ENCODE data around the gene TAPT1. TPM values are rescaled to one million over a fixed set of nuclear protein-coding genes. Genes with fewer than 3 reads are reported as not detected.

TAPT1 gene
- total RNA-seq, 1 donor from 2014 or later: 7.0 TPM

DNA sequence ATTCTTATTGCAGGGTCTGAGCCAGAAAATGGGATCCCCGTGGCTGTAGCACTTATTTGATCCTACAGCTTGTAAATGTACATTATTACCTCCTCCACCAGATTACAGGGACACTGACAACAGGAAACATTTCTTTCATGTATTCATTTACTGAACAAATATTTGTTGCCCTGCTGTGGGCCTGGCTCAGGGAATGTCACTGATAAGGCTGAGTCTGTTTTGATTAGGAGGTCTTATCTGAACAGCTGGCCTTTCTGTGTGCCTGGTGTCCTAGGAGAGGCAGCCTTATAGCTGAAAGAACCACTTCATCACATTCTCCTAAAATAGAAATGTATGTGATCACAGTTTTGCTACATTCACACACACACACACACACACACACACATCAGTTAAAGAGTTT, 96.9 kb downstream of the TAPT1 start:
- no peak overlapping the region for H3K4me3 ChIP-seq (ENCODE audit: low read depth, low read length)
- DNase-seq (ENCODE audit: low read depth): no peak
- TF ChIP-seq, protein P1, sequence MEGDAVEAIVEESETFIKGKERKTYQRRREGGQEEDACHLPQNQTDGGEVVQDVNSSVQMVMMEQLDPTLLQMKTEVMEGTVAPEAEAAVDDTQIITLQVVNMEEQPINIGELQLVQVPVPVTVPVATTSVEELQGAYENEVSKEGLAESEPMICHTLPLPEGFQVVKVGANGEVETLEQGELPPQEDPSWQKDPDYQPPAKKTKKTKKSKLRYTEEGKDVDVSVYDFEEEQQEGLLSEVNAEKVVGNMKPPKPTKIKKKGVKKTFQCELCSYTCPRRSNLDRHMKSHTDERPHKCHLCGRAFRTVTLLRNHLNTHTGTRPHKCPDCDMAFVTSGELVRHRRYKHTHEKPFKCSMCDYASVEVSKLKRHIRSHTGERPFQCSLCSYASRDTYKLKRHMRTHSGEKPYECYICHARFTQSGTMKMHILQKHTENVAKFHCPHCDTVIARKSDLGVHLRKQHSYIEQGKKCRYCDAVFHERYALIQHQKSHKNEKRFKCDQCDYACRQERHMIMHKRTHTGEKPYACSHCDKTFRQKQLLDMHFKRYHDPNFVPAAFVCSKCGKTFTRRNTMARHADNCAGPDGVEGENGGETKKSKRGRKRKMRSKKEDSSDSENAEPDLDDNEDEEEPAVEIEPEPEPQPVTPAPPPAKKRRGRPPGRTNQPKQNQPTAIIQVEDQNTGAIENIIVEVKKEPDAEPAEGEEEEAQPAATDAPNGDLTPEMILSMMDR (conservative IDR thresholded peaks at IDR 0.05; ENCODE audit: low read depth, low read length): no peak

DNA sequence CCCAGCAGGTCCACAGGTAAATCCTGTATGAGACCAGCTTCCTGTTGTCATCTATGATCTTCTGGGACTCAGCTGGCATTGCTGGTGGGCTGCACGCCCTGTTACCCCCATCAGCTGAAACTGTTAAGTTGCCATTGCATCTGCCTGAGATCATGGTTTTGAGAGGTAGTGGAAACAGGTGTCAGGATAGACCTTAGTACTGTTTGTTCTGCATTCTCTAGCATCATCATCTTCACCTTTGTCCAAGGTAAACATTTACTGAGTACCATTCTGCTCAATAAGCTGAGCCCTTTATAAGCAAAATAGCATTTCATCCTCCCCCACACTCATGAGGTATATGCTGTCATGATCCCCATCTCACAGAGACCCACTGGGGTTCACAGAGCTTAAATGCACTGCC, 99.6 kb downstream of the TAPT1 start:
- TF ChIP-seq, protein P1 (conservative IDR thresholded peaks at IDR 0.05; ENCODE audit: low read depth, low read length): no peak
- no peak for DNase-seq (ENCODE audit: low read depth)
- H3K4me3 ChIP-seq (ENCODE audit: low read depth, low read length): no peak overlapping the region

DNA sequence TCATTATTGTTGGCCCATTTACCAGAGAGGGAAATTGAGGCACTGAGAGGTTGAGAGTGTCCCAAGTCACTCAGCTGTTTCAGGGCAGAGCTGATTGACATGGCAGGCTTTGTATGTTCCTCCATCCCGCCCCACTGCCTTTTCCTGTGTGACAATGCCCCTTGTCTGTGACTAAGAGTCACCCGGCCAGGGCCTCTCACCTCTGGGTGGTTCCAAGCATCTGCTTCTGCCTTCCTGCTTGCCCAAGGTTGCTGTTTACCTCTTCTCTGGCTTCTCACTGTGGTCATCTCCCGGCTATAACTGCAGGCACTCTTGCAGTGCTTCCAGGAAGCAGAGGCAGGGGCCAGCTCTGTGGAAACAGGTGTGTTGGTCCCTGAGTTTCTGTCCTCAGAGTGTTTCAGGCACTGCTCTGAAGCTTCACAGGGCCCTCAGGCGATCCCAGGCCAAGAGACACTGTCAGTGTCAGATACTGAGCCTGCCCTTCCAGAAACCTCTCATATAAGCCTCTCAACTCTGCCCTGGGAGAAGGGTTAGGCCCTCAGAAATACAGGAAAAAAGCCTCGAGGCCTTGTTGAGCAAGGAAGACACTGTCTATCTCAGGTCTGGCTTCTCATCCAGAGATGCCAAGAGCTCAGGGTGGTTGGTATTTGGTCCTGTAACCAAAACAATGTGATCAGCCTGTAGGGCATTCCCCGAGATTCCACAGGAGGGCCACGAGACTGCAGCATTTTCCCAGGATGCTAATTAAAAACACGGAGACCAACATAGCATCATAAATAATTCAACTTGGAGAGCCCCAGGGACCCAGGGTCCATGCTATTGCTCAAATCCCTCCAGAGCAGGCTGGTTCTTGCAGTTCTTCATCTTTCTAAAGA, 100.5 kb downstream of the TAPT1 start:
- TF ChIP-seq, protein P1 (conservative IDR thresholded peaks at IDR 0.05; ENCODE audit: low read depth, low read length): peak; percentile 27
- H3K4me3 ChIP-seq (ENCODE audit: low read depth, low read length): no peak overlapping the region
- peak; percentile 64 for DNase-seq (ENCODE audit: low read depth)

DNA sequence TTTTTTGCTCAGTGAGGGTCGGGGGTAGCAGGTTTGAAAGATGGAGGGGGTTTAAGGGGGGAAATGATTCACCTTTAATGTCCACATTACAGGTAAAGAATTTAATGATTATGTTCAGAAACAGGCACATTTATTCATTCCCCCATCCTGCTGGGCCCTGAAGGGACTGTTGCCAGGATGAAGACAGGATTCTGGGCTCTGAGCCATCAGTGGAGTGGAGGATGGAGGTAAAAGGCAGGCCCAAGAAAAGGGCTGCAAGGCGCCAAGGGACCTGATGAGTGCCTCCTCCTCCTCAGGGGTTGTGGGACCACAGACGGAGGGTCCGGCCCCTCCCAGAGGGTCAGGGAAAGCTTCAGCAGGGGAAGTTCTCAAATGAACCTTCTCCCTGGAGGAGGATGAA, 102.0 kb downstream of the TAPT1 start:
- no peak for DNase-seq (ENCODE audit: low read depth)
- TF ChIP-seq, protein P1 (conservative IDR thresholded peaks at IDR 0.05; ENCODE audit: low read depth, low read length): no peak
- H3K4me3 ChIP-seq (ENCODE audit: low read depth, low read length): no peak overlapping the region

DNA sequence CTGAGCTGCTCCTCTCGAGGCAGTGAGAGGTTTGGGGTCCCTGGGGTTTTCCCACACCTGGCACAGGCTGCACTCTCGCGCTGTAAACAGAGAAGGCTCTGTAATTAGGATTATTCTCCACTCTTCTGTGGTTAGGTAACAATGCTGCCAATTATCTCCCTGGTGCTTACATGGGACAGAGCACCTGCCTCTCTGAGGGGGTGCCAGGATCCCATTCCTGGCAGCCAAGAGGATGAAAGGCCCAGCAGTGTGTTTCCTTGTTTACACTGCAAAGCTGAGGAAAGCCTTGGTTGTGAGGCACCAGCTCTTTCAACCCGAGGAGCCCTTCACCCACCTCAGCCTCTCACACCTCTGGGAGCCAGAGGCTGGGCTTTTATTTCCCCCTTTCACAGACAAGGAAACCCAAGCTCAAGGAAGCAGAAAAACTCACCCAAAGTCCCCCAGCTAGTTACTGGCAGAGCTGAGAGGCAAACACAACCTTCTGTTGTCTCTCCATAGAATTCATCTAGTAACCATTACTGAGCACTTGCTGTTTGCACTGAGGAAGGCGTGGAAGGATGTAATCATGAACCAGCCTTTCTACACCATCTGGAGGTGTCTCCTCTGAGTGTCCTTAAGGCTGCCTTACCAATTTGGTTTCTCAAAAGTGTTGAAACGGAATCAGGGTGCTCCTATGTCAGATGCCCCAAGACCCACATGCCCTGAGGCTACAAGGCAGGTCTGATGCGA, 102.8 kb downstream of the TAPT1 start:
- DNase-seq (ENCODE audit: low read depth): no peak
- TF ChIP-seq, protein P1 (conservative IDR thresholded peaks at IDR 0.05; ENCODE audit: low read depth, low read length): no peak
- H3K4me3 ChIP-seq (ENCODE audit: low read depth, low read length): no peak overlapping the region

DNA sequence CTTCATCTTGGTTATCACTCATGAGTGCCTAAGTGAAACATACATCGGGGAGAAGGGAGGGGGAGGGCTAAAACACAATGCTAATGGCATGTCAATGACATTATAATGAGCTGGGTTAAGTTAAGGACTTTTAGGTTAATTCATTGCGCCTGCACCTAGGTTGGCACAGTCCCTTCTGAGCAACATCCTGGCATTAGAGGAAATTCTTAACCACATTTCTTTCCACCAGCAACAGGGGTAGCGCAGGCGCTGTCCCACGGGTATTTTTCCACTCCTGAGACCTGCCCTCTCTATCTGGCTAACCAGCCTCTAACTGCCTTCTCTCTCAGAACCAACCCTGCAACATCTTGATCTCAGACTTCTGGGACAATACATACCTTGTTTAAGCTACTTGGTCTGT, 103.5 kb downstream of the TAPT1 start:
- no peak overlapping the region for H3K4me3 ChIP-seq (ENCODE audit: low read depth, low read length)
- DNase-seq (ENCODE audit: low read depth): no peak
- TF ChIP-seq, protein P1 (conservative IDR thresholded peaks at IDR 0.05; ENCODE audit: low read depth, low read length): no peak

Measured in epithelial cell of proximal tubule (primary cell).